ENCODE results near the gene RABGAP1L. TPM values are rescaled to one million over a fixed set of nuclear protein-coding genes. Genes with fewer than 3 reads are reported as not detected.

RABGAP1L gene
- total RNA-seq, 4 donors from 2014 or later, result 31.2 to 115 (median 62.5) TPM

DNA sequence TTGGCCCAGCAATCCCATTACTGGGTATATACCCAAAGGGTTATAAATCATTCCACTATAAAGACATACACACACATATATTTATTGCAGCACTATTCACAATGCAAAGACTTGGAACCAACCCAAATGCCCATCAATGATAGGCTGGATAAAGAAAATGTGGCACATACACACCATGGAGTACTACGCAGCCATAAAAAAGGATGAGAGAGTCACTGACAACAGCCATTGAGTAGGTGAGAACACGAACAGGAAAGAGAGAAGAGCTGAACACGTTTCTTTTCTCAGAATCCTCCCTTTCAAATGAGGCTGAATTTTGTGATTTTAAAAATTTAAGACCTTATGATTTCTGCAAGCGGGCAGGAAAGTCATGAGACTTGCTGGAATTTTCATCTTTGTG, 10.1 kb upstream of the RABGAP1L start:
- no peak overlapping the region for H3K4me3 ChIP-seq
- H3K27ac ChIP-seq, result no peak overlapping the region
- no peak for ATAC-seq
- H3K9me3 ChIP-seq, result no peaks in the 10 kb centered on the region
- H3K4me1 ChIP-seq, result no peaks in the 10 kb centered on the region
- no peaks in the 10 kb centered on the region for H3K36me3 ChIP-seq
- no peaks in the 10 kb centered on the region for H3K27me3 ChIP-seq
- no peak for TF ChIP-seq EP300 (IDR thresholded peaks at IDR 0.05)
- WGBS, 2 donors (ENCODE audit: low coverage in 1 of 2), result 59 to 64% methylated on average over 4 of the region's 4 CpGs

DNA sequence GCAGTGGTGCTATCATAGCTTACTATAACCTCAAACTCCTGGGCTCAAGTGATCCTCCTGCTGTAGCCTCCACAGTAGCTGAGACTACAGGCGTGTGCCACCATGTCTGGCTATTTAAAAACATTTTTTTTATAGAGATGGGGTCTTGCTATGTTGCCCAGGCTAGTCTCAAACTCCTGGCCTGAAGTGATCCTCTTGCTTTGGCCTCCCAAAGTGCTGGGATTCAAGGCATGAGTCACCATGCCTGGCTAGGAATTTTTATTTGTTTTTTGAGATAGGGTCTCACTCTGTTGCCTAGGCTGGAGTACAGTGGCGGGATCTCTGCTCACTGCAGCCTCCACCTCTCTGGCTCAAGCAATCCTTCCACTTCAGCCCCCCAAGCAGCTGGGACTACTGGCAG, 8.8 kb upstream of the RABGAP1L start:
- Histone ChIP-seq H3K4me3 (no peak overlapping the region), H3K36me3 (no peaks in the 10 kb centered on the region), H3K27ac (no peak overlapping the region), H3K9me3 (no peaks in the 10 kb centered on the region), H3K4me1 (no peaks in the 10 kb centered on the region), H3K27me3 (no peaks in the 10 kb centered on the region)
- ATAC-seq, result no peak
- no peak for TF ChIP-seq POLR2A (IDR thresholded peaks at IDR 0.05)
- no peak for TF ChIP-seq EP300 (IDR thresholded peaks at IDR 0.05)
- TF ChIP-seq, protein P1, sequence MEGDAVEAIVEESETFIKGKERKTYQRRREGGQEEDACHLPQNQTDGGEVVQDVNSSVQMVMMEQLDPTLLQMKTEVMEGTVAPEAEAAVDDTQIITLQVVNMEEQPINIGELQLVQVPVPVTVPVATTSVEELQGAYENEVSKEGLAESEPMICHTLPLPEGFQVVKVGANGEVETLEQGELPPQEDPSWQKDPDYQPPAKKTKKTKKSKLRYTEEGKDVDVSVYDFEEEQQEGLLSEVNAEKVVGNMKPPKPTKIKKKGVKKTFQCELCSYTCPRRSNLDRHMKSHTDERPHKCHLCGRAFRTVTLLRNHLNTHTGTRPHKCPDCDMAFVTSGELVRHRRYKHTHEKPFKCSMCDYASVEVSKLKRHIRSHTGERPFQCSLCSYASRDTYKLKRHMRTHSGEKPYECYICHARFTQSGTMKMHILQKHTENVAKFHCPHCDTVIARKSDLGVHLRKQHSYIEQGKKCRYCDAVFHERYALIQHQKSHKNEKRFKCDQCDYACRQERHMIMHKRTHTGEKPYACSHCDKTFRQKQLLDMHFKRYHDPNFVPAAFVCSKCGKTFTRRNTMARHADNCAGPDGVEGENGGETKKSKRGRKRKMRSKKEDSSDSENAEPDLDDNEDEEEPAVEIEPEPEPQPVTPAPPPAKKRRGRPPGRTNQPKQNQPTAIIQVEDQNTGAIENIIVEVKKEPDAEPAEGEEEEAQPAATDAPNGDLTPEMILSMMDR (IDR thresholded peaks at IDR 0.05), result no peak
- TF ChIP-seq POLR2AphosphoS5 (IDR thresholded peaks at IDR 0.05), result no peak
- WGBS, 2 donors (ENCODE audit: low coverage in 1 of 2), result 100% methylated on average over 1 to 2 of the region's 2 CpGs

DNA sequence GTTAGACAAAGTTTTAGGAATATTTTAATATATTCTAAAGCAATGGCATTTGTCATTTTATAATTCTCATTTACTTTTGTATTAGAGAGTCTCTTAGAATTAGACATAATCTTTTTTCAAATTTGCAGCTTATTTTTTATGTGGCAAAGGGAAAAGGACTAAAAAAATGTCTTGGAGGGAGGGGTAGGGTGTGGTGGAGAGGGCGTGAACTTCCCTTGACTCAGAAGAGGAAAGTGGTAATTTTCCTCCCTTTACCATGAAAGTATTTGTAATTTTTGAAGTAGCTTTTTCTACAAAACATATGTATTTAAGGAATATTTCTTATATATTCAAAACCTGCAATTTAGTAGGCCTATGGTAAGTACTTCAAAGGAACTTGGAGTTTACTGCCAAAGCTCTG, 6.9 kb upstream of the RABGAP1L start:
- TF ChIP-seq POLR2AphosphoS5 (IDR thresholded peaks at IDR 0.05) (no peak), EP300 (IDR thresholded peaks at IDR 0.05) (no peak)
- TF ChIP-seq, protein P1 (IDR thresholded peaks at IDR 0.05), result no peak
- WGBS, 2 donors (ENCODE audit: low coverage in 1 of 2), result 69 to 100% methylated on average over 1 of the region's 1 CpG
- no peaks in the 10 kb centered on the region for H3K4me1 ChIP-seq
- no peak overlapping the region for H3K27ac ChIP-seq
- H3K36me3 ChIP-seq, result no peaks in the 10 kb centered on the region
- no peak for ATAC-seq
- H3K4me3 ChIP-seq, result no peak overlapping the region
- no peaks in the 10 kb centered on the region for H3K9me3 ChIP-seq
- no peaks in the 10 kb centered on the region for H3K27me3 ChIP-seq

DNA sequence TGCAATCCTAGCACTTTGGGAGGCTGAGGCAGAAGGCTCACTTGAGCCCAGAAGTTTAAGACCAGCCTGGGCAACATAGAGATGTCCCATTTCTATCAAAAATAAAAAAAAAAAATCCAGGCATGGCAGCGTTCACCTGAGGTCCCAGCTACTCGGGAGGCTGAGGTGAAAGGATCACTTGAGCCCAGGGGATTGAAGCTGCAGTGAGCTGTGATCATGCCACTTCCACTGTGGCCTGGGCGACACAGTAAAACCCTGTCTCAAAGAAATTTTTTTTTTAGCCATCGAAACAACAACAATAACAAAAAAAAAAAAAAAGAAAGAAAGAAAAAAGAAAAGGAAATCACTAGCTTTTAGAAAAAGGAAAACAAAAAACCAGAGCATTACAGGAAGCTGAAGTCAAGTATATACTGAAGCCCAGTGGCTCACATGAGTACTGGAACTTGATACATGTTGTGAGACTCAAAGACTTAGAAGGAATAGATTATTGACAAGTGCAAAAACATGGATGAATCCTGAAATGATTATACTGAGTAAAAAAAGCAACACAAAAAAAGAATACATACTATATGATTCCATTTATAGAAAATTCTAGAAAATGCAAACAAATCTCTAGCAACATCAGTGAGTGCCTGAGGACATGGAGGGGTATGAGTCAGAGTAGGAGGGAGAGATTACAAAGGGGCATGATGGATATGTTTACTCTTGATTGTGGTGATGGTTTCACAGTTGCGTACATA, 6.1 kb upstream of the RABGAP1L start:
- Histone ChIP-seq H3K4me3 (no peak overlapping the region), H3K27me3 (no peaks in the 10 kb centered on the region), H3K4me1 (peaks cover 0 to 3% (median 0%) of the 10 kb centered on the region in 3 donors), H3K36me3 (no peaks in the 10 kb centered on the region), H3K9me3 (no peaks in the 10 kb centered on the region), H3K27ac (no peak overlapping the region)
- no peak for ATAC-seq
- WGBS, 2 donors (ENCODE audit: low coverage in 1 of 2), result 70 to 83% methylated on average over 4 of the region's 5 CpGs
- TF ChIP-seq, protein P1 (IDR thresholded peaks at IDR 0.05), result no peak
- TF ChIP-seq EP300 (IDR thresholded peaks at IDR 0.05), result no peak
- no peak for TF ChIP-seq POLR2A (IDR thresholded peaks at IDR 0.05)
- TF ChIP-seq POLR2AphosphoS5 (IDR thresholded peaks at IDR 0.05), result no peak

DNA sequence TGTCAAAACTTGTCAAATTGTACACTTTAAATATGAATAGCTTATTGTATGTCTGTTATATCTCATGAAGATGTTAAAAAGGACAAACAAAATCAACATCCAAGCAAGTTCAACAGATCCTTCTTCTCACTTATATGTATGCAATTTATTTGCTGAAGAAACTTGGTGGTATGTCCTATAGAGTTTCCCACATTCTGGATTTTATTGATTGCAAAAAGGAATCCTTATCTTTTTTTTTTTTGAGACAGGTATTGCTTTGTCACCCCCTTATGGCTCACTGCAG, 5.6 kb upstream of the RABGAP1L start:
- TF ChIP-seq EP300 (IDR thresholded peaks at IDR 0.05), result no peak
- TF ChIP-seq POLR2AphosphoS5 (IDR thresholded peaks at IDR 0.05), result no peak
- no peak for TF ChIP-seq POLR2A (IDR thresholded peaks at IDR 0.05)
- Histone ChIP-seq H3K9me3 (no peaks in the 10 kb centered on the region), H3K4me3 (no peak overlapping the region), H3K36me3 (no peaks in the 10 kb centered on the region), H3K4me1 (peaks cover 0 to 8% (median 0%) of the 10 kb centered on the region in 3 donors), H3K27ac (no peak overlapping the region), H3K27me3 (no peaks in the 10 kb centered on the region)
- no peak for ATAC-seq

DNA sequence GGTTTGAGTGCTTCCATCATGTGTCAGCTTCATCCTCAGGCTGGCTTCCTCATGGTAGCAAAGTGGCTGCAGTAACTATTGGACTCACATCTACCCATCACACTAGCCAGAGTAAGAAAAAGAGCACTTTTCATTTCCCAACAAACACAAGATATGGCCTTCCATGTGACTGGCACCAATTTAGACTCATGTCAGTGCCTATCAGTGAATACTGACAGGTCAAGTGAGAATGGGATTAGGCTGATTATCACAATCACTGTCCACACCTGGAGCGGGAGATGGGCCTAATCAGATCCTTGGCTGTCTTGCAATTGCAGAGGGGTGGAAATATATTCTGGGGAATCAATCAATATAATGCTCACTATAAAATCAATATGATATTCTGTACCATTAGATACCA, 2.9 kb upstream of the RABGAP1L start:
- Histone ChIP-seq H3K4me1 (peaks cover 0 to 22% (median 4%) of the 10 kb centered on the region in 3 donors), H3K4me3 (no peak overlapping the region), H3K9me3 (no peaks in the 10 kb centered on the region), H3K27me3 (no peaks in the 10 kb centered on the region), H3K36me3 (no peaks in the 10 kb centered on the region), H3K27ac (no peak overlapping the region)
- no peak for ATAC-seq
- WGBS, 2 donors (ENCODE audit: low coverage in 1 of 2), result 83 to 86% methylated on average over 1 of the region's 1 CpG
- TF ChIP-seq, protein P1 (IDR thresholded peaks at IDR 0.05), result no peak
- TF ChIP-seq EP300 (IDR thresholded peaks at IDR 0.05), result no peak
- TF ChIP-seq POLR2A (IDR thresholded peaks at IDR 0.05), result no peak
- no peak for TF ChIP-seq POLR2AphosphoS5 (IDR thresholded peaks at IDR 0.05)

Data from gastroesophageal sphincter (tissue), 4 donors.